ENCODE data around the gene XRCC3.
"Not testable (repeated sequence)": the region's sequence is repeated elsewhere in the genome, so short reads cannot be mapped to it uniquely, and the experiment has no call there.

The XRCC3 gene

DNA sequence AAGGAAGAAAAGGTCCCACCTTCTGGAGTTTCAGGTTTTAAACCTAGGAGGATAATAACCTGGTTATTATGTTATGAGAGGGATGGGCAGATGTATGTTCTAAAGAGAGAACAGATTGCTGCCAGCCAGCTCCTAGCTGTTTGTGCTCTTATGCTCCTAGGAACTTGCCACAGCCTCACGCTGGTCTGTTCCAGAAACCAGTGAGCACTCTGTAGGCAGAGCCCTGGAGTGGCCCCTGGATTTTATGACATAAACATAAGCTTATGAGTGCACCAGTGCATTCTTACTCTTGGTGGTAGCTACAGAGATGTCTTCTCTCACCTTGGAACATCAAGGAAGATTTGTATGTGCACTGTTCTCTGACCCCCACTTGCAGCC lies 58.5 kb downstream of the XRCC3 start:
- no peak for DNase-seq

DNA sequence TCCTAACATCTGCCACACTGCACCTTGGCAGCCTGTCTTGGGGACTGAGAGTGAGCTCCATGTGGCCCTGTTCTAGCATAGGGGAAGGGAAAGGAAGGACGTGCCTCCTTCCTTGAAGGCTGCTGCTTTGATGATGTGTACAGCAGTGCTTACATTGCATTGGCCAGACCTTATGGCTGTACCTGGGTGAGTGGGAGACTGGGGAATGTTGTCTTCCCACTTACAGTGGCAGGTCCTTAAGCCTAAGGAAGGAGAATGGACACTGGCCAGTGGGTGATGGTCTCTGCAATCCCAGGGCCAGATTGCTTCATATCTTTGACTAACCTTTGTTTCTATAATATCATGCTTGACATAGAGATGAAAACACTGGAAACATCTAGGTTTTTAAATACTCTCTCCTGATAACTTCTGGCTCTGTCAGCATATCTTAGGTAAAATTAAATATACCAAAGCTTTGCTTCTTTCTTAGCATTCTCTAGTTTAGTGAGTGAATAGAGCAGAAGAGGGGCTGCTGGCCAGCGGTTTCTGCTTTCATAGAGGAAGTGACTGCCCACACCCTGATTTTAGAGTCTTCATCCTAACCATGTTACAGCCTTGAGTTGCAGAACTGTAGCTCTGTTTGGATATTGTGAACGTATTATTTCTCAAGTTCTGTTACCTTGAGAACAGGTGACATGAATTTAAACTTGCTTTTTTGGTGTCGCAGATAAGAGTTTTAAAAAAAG lies 59.1 kb downstream of the XRCC3 start:
- DNase-seq, result no peak

- no peak for DNase-seq
These were observed 60.6 kb downstream of the XRCC3 start for GRCh38 chr14:103654619-103655018.

DNA sequence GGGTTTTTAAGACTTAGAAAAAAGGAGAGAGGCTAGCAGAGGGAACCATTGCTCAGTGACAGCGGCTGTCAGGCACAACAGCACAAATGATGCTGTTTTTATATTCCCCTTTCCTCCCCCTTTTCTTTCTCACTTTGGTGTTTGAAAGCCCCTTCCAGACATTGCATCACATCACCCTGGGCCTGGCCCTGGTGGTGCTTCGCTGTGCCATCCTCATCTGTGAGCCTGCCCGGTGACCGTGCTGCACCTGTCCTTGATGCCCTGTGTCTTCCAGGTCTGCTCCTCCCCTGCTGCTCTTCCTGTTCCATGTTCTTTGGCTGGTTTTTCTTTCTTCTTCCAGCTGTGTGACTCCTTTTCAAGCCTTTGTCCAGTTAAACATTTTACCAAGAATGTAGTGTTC lies 61.4 kb downstream of the XRCC3 start:
- DNase-seq, result no peak

DNA sequence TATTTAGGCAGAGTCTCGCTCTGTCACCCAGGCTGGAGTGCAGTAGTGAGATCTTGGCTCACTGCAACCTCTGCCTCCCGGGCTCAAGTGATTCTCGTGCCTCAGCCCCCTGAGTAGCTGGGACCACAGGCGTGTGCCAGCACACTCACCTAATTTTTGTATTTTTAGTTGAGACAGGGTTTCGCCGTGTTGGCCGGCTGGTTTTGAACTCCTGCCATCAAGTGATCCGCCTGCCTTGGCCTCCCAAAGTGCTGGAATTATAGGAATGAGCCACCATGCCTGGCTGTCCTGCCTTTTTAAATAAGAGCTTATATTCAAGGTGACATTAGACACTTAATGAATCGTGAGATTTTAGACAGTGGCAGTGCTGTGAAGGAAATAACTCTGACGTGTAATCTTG lies 61.9 kb downstream of the XRCC3 start:
- not testable (repeated sequence) for DNase-seq

GRCh38 chr14:103652806-103653205 lies 62.4 kb downstream of the XRCC3 start:
- DNase-seq, result no peak

DNA sequence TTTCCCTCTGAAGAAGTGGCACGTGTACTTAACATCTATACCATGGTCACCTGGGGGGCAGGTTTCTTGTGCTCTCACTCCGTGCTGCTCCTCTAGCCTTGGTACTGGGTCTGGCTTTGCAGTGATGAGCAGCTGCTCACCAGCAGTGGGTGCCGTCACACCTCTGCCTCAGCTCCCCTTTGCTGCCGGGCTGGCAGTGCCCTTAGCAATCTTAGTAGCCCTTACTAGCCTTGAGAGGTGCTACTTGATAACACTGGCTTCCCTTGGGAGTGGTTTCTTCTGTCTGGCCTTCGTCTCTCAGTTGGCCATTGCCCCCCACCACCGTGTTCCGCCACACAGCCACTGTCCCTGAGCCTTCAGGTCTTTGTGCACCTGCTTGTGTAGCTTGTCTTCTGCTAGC lies 63.7 kb downstream of the XRCC3 start:
- no peak for DNase-seq

GRCh38 chr14:103650213-103650612 lies 65.0 kb downstream of the XRCC3 start:
- no peak for DNase-seq

- no peak for DNase-seq
These were observed 66.2 kb downstream of the XRCC3 start for GRCh38 chr14:103649001-103649400.
